HG03025 (cell line): ENCODE data around the gene ABCC3.

Experiments
- ATAC-seq: cut with Tn5 transposase; IDR thresholded peaks from one replicate; pipeline ENCODE4 v1.9.1; 2021; ENCODE audit warnings: mild to moderate bottlenecking, moderate library complexity; ENCODE audit not compliant: unreplicated experiment, low FRiP score

The ABCC3 gene

DNA sequence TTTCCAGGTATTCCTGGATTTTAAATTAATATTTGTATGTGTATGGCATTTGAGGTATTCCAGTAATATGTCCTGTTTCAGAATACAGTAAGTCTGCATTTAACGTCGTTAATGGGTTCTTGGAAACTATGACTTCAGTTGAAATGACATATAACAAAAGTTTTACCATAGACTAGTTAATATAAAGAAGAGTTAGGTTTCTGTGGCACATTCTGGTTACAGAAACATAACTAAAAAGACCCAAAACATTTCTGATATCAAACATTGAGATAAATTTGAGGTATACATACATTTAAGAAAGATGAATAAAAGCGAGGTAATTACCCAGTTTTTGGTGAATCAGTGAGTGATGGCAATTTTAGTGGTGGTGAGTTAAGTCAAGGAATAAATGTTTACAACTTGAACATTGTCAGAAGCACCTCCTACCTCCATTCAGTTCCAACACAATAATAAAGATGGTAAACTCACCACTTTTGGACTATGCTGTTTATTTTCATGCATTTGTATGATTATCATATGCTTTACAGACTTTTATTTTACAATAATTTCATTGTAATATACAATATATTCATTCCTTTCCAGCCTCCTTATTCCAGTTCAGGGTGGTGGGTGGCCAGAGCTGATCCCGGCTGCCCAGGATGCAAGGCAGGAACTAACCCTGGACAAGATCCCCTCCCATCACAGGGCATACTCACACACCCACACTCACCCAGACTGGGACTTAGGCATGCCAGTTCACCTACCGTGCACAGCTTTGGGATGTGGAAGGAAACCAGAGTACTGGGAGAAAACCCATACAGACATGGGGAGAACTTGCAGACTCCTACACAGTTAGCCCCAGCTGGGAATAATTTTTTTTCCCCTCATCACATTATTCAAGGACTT, 94.4 kb downstream of the ABCC3 start:
- no peak for ATAC-seq

DNA sequence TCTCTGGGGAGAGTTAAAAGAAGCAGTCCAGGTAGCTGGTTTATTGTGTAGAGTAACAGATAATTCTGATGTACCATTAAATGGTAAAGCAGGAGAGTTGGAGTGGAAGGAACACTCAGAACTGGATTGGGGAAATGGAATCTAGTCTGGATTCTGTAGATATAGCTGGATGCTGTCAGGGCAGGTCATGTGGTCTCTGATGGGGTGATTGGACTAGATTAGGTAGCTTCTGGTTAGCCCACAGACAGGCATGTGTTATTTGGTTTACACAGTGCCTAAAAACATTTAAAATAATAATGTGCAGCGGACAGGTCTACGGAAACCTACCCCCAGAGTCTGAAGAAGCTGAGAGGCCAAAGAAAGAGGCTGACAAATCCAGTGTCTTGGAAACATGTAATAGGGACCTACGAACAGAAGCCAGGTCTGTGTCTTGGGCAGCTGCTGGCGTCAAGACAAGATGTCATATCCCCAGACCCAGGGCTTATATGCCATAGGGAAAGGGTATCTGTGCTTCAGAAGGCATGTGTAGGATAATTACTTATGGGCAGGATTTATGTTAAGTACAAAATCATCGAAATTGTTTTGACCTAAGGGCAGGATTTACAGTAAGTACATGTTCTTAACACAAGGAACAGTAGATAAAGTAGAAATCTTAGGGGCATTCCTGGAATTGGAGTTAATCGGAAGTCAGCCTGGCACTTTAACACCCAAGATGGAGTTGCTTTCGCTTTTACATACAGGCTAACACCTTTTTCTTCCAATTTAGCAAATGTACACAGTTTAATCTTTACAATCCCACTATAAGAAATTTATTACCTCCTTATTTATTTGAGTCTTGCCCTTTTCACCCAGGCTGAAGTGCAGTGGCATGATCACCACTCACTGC, 97.1 kb downstream of the ABCC3 start:
- no peak for ATAC-seq

DNA sequence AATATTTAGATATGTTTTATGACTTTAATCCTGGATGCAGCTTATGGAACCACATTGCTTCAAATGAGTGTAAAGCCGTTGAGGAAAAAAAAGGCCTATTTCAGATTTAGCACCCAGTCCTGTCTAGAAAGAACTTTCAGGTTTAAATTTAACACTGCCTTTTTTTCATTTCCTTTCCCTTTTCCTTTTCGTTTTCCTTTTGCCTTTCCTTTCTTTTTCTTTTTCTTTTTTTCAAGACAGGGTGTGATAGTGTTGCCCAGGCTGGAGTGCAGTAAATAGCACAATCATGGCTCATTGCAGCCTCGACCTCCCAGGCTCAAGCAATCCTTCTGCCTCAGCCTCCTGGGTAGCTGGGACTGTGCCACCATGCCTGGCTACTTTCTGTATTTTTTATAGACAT, 100.6 kb downstream of the ABCC3 start:
- no peak for ATAC-seq

DNA sequence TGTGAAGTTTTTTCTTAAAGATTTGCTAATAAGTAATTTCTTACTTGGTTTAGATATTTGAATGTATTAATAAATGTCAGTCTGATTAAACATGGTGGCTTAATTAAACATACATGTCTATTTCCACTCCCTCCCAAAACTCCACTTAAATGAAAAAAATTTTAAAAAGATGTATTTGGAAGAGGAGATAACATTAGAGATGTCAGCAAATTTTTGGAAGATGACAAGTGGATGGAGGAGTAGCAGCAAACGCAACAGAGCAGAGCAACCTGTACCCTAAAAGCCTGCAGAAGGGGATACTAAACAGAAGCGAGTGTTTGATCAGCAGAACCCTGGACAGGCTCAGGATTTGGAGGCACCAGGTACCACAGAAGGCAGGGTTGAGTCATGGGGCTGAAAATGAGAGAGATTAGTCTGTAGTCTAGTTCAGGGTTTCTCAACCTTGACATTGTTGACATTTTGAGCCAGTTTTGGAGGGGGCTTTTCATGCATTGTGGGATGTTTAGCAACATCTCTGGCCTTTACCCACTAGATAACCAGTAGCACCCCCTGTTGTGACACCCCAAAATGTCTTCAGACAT, 102.5 kb downstream of the ABCC3 start:
- no peak for ATAC-seq

DNA sequence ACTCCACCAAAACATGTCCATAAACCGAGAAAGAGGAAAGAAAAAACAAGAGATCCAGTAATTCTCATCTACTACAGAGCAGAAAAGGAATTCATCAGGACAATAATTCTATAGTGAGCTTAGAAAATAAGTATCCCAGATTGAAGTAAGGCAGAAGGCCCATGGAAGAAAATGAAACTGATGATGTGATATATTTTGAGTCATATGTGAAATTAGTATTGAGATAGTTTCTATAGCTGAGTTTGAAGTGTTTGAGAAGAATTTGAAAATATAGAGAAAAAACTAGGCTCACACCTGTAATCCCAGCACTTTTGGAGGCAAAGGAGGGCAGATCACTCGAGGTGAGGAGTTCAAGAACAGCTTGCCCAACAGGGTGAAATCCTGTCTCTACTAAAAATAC, 104.4 kb downstream of the ABCC3 start:
- ATAC-seq, result no peak
